ENCODE results near the gene KRAS.

KRAS gene

DNA sequence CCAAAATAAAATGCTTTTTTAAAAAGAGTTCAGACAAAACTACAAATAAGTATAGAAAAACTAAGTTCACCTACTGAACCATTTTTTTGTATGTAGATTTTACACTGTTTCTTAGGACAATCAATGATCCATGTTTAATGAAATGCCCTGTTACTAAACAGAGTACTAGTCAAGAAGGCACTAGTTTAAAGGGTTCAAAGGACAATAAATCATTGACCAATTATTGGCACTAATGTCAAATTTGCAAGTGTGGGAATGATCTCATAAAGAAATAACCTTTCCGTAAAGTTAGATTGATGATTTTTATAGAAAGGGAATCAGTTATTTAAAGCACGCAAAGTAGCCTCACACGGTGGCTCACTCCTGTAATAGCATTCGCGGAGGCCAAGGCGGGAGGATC, 59.9 kb downstream of the KRAS start:
- Histone ChIP-seq H3K4me3 (ENCODE audit: low read length) (no peak overlapping the region), H3K27me3 (ENCODE audit: control insufficient read depth, insufficient read depth, low read length) (no peaks in the 10 kb centered on the region), H3K4me2 (ENCODE audit: low read length) (no peak overlapping the region), H3K9me3 (replicated peaks; ENCODE audit: low read length) (no peaks in the 10 kb centered on the region), H3K9ac (ENCODE audit: low read depth, low read length) (no peak overlapping the region), H3K4me1 (ENCODE audit: control insufficient read depth, insufficient read depth, low read length) (peaks cover 37% of the 10 kb centered on the region), H3K36me3 (ENCODE audit: insufficient read depth, low read length) (no peaks in the 10 kb centered on the region)

DNA sequence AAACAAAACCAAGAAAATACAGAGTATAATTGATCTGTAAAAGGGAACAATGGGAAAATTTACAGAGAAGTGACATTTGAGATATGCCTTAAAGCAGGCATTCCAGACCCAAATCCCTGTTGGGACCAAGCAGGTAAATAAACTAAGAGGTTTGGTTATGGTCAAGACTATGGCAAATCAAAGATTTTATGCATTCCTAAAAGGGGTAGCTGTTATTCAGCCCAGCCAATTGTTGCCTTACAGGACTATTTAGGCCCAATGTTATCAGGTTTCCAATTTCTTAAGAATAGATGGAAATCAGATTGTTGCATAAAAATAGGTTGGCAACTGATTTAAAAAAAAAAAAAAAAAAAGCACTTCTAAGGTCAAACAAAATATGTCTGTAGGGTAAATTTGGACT, 61.1 kb downstream of the KRAS start:
- H3K9me3 ChIP-seq (replicated peaks; ENCODE audit: low read length): no peaks in the 10 kb centered on the region
- no peaks in the 10 kb centered on the region for H3K27me3 ChIP-seq (ENCODE audit: control insufficient read depth, insufficient read depth, low read length)
- no peak overlapping the region for H3K4me3 ChIP-seq (ENCODE audit: low read length)
- H3K36me3 ChIP-seq (ENCODE audit: insufficient read depth, low read length): no peaks in the 10 kb centered on the region
- no peak overlapping the region for H3K9ac ChIP-seq (ENCODE audit: low read depth, low read length)
- peaks cover 34% of the 10 kb centered on the region for H3K4me1 ChIP-seq (ENCODE audit: control insufficient read depth, insufficient read depth, low read length)
- H3K4me2 ChIP-seq (ENCODE audit: low read length): no peak overlapping the region

DNA sequence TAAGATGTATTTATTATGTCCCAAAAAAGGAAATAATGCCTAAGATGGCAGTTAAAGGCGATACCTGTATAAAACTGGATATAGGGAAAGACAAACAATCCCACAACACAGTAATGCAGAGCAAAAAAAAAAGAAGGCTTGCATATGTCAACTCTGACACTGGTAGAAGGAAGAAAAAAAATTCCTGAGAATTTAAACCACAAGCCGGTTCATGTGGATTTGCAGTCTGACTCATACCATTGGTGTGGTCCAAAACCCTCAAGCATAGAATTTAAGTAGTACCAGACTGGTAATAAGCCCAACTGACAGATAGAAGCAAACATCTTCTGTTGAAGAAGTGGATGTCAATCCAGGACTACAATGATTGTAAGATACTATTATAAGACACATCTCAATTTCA, 62.9 kb downstream of the KRAS start:
- Histone ChIP-seq H3K4me2 (ENCODE audit: low read length) (no peak overlapping the region), H3K36me3 (ENCODE audit: insufficient read depth, low read length) (no peaks in the 10 kb centered on the region), H3K4me1 (ENCODE audit: control insufficient read depth, insufficient read depth, low read length) (peaks cover 29% of the 10 kb centered on the region), H3K9me3 (replicated peaks; ENCODE audit: low read length) (no peaks in the 10 kb centered on the region), H3K4me3 (ENCODE audit: low read length) (no peak overlapping the region), H3K9ac (ENCODE audit: low read depth, low read length) (no peak overlapping the region), H3K27me3 (ENCODE audit: control insufficient read depth, insufficient read depth, low read length) (no peaks in the 10 kb centered on the region)

- Histone ChIP-seq H3K4me3 (ENCODE audit: low read length) (no peak overlapping the region), H3K4me2 (ENCODE audit: low read length) (no peak overlapping the region), H3K4me1 (ENCODE audit: control insufficient read depth, insufficient read depth, low read length) (peaks cover 29% of the 10 kb centered on the region), H3K36me3 (ENCODE audit: insufficient read depth, low read length) (no peaks in the 10 kb centered on the region), H3K9me3 (replicated peaks; ENCODE audit: low read length) (no peaks in the 10 kb centered on the region), H3K27me3 (ENCODE audit: control insufficient read depth, insufficient read depth, low read length) (no peaks in the 10 kb centered on the region), H3K9ac (ENCODE audit: low read depth, low read length) (no peak overlapping the region)
Measured at GRCh38 chr12:25186788-25187402, 63.8 kb downstream of the KRAS start.

- H3K36me3 ChIP-seq (ENCODE audit: insufficient read depth, low read length): no peaks in the 10 kb centered on the region
- peaks cover 29% of the 10 kb centered on the region for H3K4me1 ChIP-seq (ENCODE audit: control insufficient read depth, insufficient read depth, low read length)
Measured at GRCh38 chr12:25186038-25186787, 64.5 kb downstream of the KRAS start.

DNA sequence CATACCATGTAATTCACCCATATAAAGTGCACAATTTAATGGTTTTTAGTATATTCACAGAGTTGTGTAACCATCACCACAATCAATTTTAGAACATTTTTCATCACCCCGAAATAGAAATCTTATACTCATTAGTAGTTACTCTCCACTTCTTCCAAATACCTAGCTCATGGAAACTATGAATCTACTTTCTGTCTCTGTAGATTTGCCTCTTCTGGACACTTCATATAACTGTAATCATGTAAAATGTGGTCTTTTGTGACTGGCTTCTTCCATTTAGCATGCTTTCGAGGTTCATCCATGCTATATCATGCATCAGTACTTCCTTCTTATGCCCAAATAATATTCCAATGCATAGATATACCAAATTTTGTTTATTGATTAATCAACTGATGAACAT, 66.6 kb downstream of the KRAS start:
- no peak overlapping the region for H3K9ac ChIP-seq (ENCODE audit: low read depth, low read length)
- peaks cover 22% of the 10 kb centered on the region for H3K4me1 ChIP-seq (ENCODE audit: control insufficient read depth, insufficient read depth, low read length)
- H3K4me2 ChIP-seq (ENCODE audit: low read length): no peak overlapping the region
- no peaks in the 10 kb centered on the region for H3K9me3 ChIP-seq (replicated peaks; ENCODE audit: low read length)
- peaks cover 3% of the 10 kb centered on the region for H3K27me3 ChIP-seq (ENCODE audit: control insufficient read depth, insufficient read depth, low read length)
- H3K36me3 ChIP-seq (ENCODE audit: insufficient read depth, low read length): no peaks in the 10 kb centered on the region
- H3K4me3 ChIP-seq (ENCODE audit: low read length): no peak overlapping the region

More at GRCh38 chr12:25186038-25186787, 64.5 kb downstream of the KRAS start:
- no peaks in the 10 kb centered on the region for H3K27me3 ChIP-seq (ENCODE audit: control insufficient read depth, insufficient read depth, low read length)
- H3K9ac ChIP-seq (ENCODE audit: low read depth, low read length): no peak overlapping the region
- no peak overlapping the region for H3K4me2 ChIP-seq (ENCODE audit: low read length)
- H3K9me3 ChIP-seq (replicated peaks; ENCODE audit: low read length): no peaks in the 10 kb centered on the region
- H3K4me3 ChIP-seq (ENCODE audit: low read length): no peak overlapping the region

- H3K4me1 ChIP-seq (ENCODE audit: control insufficient read depth, insufficient read depth, low read length): peaks cover 9% of the 10 kb centered on the region
- no peak overlapping the region for H3K4me2 ChIP-seq (ENCODE audit: low read length)
- H3K27me3 ChIP-seq (ENCODE audit: control insufficient read depth, insufficient read depth, low read length): peaks cover 3% of the 10 kb centered on the region
- H3K9me3 ChIP-seq (replicated peaks; ENCODE audit: low read length): no peaks in the 10 kb centered on the region
- no peaks in the 10 kb centered on the region for H3K36me3 ChIP-seq (ENCODE audit: insufficient read depth, low read length)
- no peak overlapping the region for H3K9ac ChIP-seq (ENCODE audit: low read depth, low read length)
- H3K4me3 ChIP-seq (ENCODE audit: low read length): no peak overlapping the region
Measured at GRCh38 chr12:25182765-25183164, 68.0 kb downstream of the KRAS start.

DNA sequence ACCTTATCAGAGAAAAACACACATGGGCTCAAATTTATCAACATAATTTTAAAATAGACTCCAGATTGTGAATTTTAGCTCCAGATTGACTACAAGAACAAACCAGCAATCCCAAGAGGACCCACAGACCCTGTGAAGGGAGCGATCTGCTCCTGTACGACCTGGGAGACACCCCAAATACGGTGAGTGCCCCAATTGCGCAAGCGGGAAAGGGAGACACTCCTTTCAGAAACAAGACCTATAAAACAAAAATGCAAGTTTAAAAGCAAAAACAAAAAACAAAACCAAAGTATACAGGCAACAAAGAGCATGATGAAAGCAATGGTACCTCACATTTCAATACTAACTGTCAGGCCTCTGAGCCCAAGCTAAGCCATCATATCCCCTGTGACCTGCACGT, 87.9 kb downstream of the KRAS start:
- Histone ChIP-seq H3K9me3 (replicated peaks; ENCODE audit: low read length) (no peaks in the 10 kb centered on the region), H3K4me3 (ENCODE audit: low read length) (no peak overlapping the region), H3K9ac (ENCODE audit: low read depth, low read length) (no peak overlapping the region), H3K27me3 (ENCODE audit: control insufficient read depth, insufficient read depth, low read length) (peaks cover 23% of the 10 kb centered on the region), H3K4me2 (ENCODE audit: low read length) (no peak overlapping the region), H3K36me3 (ENCODE audit: insufficient read depth, low read length) (no peaks in the 10 kb centered on the region), H3K4me1 (ENCODE audit: control insufficient read depth, insufficient read depth, low read length) (no peaks in the 10 kb centered on the region)

- H3K4me3 ChIP-seq (ENCODE audit: low read length): no peak overlapping the region
- no peak overlapping the region for H3K4me2 ChIP-seq (ENCODE audit: low read length)
- no peaks in the 10 kb centered on the region for H3K36me3 ChIP-seq (ENCODE audit: insufficient read depth, low read length)
- no peak overlapping the region for H3K9ac ChIP-seq (ENCODE audit: low read depth, low read length)
- peaks cover 2% of the 10 kb centered on the region for H3K27me3 ChIP-seq (ENCODE audit: control insufficient read depth, insufficient read depth, low read length)
- H3K4me1 ChIP-seq (ENCODE audit: control insufficient read depth, insufficient read depth, low read length): peaks cover 13% of the 10 kb centered on the region
- no peaks in the 10 kb centered on the region for H3K9me3 ChIP-seq (replicated peaks; ENCODE audit: low read length)
Measured at GRCh38 chr12:25156061-25156460, 94.7 kb downstream of the KRAS start.

DNA sequence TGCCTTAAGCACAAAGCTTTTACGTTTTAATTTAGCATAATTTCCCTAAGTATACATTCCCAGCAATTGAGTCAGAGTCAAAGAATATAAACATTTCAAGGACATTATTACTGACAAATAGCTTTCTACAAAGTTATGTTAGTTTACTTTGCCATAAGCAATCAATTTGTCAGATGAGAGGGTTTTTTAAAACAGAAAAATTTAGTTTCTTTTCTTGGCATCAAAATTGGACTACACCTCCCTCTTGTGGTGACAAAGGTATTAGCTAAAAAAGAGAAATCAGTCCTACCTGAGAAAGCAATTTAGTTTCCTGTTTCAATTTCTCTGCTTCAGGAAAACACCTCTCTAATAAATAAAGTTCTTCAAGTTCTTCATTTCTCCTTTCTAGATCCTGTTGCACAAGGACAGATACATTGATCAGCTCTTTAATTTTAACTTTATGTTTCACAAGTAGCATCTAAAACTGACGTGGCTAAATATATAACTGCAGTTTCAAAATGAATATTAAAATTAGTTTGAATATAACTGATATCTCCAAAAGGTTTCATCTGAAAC, 95.6 kb downstream of the KRAS start:
- Histone ChIP-seq H3K9me3 (replicated peaks; ENCODE audit: low read length) (no peaks in the 10 kb centered on the region), H3K9ac (ENCODE audit: low read depth, low read length) (peak overlapping the region; percentile 41), H3K4me3 (ENCODE audit: low read length) (no peak overlapping the region), H3K4me2 (ENCODE audit: low read length) (peak overlapping the region; percentile 36), H3K4me1 (ENCODE audit: control insufficient read depth, insufficient read depth, low read length) (peaks cover 15% of the 10 kb centered on the region), H3K27me3 (ENCODE audit: control insufficient read depth, insufficient read depth, low read length) (no peaks in the 10 kb centered on the region), H3K36me3 (ENCODE audit: insufficient read depth, low read length) (no peaks in the 10 kb centered on the region)
